PC-3 (cell line): Measurements from ENCODE around the gene CAMTA1. TPM values are rescaled to one million over a fixed set of nuclear protein-coding genes. Genes with fewer than 3 reads are reported as not detected.

Experiments
- ATAC-seq: fragments of 200-7000 bp; cut with Tn5 transposase; 2 replicates; pipeline ENCODE4 v1.9.1; 2020; ENCODE audit warnings: mild to moderate bottlenecking, moderate library complexity
- BruUV-seq: library from RNA; stranded (reverse); fragments of 400-500 nt; replicated peaks from 2 replicates; lab custom pipeline; 2021; lab: Mats Ljungman, UMichigan
- CTCF ChIA-PET: fragments of 300-600 bp; sonication (Branson Sonifier 250); formaldehyde crosslinking; loops from one replicate; lab custom pipeline; 2022; ENCODE audit warnings: antibody characterized with exemption; lab: Charles Lee
- POLR2A ChIA-PET: fragments of 300-600 bp; sonication (Branson Sonifier 250); formaldehyde crosslinking; loops from one replicate; lab custom pipeline; 2022; ENCODE audit warnings: antibody characterized with exemption; ENCODE audit not compliant: unreplicated experiment; lab: Charles Lee
- DNase-seq: peaks from one replicate; pipeline ENCODE4 v3.0.0-alpha.2; 2015
- H2AFZ ChIP-seq: fragments of 300-600 bp; sonication (generic); 2 replicates; pipeline ENCODE4 v1.6.0; 2016; ENCODE audit warnings: antibody characterized with exemption, low read length
- H3F3A ChIP-seq: fragments of 300-600 bp; sonication (generic); one replicate; pipeline ENCODE4 v1.6.0; 2017; ENCODE audit warnings: antibody characterized with exemption, low read length, control low read depth, mild to moderate bottlenecking; ENCODE audit not compliant: unreplicated experiment
- H3K27ac ChIP-seq: fragments of 300-600 bp; sonication (generic); 2 replicates; pipeline ENCODE4 v1.5.1; 2016; ENCODE audit warnings: mild to moderate bottlenecking, low read length
- H3K27me3 ChIP-seq: fragments of 300-600 bp; sonication (generic); 2 replicates; pipeline ENCODE4 v1.6.1; 2016; ENCODE audit warnings: low read length, mixed read lengths
- H3K36me3 ChIP-seq: fragments of 300-600 bp; sonication (generic); 2 replicates; pipeline ENCODE4 v1.6.1; 2016; ENCODE audit warnings: low read depth, mixed run types, low read length, mixed read lengths
- H3K4me1 ChIP-seq: fragments of 300-600 bp; sonication (generic); 2 replicates; pipeline ENCODE4 v1.5.1; 2016; ENCODE audit warnings: low read length; ENCODE audit not compliant: insufficient read depth
- H3K4me2 ChIP-seq: fragments of 300-600 bp; sonication (generic); 2 replicates; pipeline ENCODE4 v1.6.0; 2016; ENCODE audit warnings: low read length
- H3K4me3 ChIP-seq: fragments of 300-600 bp; sonication (generic); 2 replicates; pipeline ENCODE4 v1.5.1; 2016; ENCODE audit warnings: mild to moderate bottlenecking, low read length, mixed read lengths
- H3K79me2 ChIP-seq: fragments of 300-600 bp; sonication (generic); 2 replicates; pipeline ENCODE4 v1.6.1; 2017; ENCODE audit warnings: low read length, mixed read lengths
- H3K9ac ChIP-seq: fragments of 300-600 bp; sonication (generic); 2 replicates; pipeline ENCODE4 v1.6.0; 2016; ENCODE audit warnings: mild to moderate bottlenecking, low read length
- H3K9me2 ChIP-seq: fragments of 300-600 bp; sonication (generic); replicated peaks from 2 replicates; pipeline ENCODE4 v1.6.1; 2016; ENCODE audit warnings: mixed run types, low read length, mixed read lengths
- H3K9me3 ChIP-seq: fragments of 300-600 bp; sonication (generic); 2 replicates; pipeline ENCODE4 v1.6.1; 2016; ENCODE audit warnings: low read length, mixed read lengths
- H4K20me1 ChIP-seq: fragments of 300-600 bp; sonication (generic); 2 replicates; pipeline ENCODE4 v1.6.1; 2016; ENCODE audit warnings: low read length, mixed read lengths
- EZH2 ChIP-seq: fragments of 300-600 bp; sonication (generic); IDR thresholded peaks from one replicate; pipeline ENCODE4 v1.6.1; 2017; ENCODE audit warnings: antibody characterized with exemption, mild to moderate bottlenecking, low read length; ENCODE audit not compliant: unreplicated experiment
- EZH2phosphoT487 ChIP-seq: fragments of 300-600 bp; sonication (generic); IDR thresholded peaks from 2 replicates; pipeline ENCODE4 v1.6.1; 2018; ENCODE audit warnings: mild to moderate bottlenecking, antibody characterized with exemption, low read length, borderline replicate concordance
- intact Hi-C: fragments of 100-400 bp; cut with micrococcal nuclease; formaldehyde crosslinking; loops from 2 replicates; pipeline ENCODE4 v1.9.0; 2023
- total RNA-seq: library from RNA; depleted of rRNA; stranded (reverse); fragments of >200 nt; gene quantifications from 2 replicates; pipeline ENCODE4 v1.2.3, GENCODE V29; 2014
- TF ChIP-seq, protein P1 (sequence below): fragments of 300-600 bp; sonication (generic); conservative IDR thresholded peaks from 2 replicates; pipeline ENCODE4 v1.5.1; 2017; ENCODE audit warnings: antibody characterized with exemption, low read depth, mild to moderate bottlenecking, low read length

CAMTA1 gene
- total RNA-seq, 1 experiment from 2014 or later = 40.8 TPM

DNA sequence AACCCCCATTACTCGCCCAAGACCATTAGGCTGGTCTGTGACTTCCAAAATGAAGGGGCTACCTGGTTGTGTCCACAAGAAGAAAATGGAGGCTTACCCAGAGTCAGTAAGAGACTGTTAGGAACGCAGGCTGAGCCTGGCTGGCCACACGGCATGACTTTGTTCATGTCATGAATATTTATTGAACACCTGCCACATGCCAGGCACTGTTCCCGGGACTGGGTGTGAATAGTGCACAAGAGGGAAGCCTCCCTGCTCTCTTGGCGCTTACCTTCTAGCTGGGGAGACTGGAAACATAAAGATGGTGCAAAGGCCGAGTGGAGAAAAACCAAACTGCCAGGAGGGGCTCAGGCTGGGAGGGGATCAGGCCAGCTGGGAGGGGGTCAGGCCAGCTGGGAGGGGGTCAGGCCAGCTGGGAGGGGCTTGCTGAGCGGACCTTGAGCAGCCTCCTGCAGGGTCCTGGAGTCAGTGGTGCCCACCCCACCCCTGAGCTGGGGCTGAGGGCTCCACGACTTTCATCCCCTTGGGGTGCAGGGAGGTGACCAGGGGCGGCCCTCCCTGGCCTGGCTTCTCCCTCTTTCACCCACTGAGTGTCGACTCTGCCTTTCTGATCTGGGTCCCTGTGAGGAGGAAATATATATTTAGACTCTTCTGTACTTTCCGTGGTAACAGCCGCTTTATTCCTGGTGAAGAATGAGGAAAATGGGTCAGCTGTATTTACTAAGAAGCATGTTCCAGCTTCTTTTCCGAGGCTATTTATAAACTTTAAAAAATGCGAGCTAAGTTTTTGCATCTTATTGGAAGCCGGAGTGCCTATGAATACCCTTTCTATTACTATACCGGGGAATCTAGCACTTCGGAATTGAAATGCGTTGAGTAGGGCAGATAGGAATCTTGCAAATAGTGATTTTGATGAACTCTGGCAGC is 139.0 kb downstream of the CAMTA1 start:
- no TSS peak for BruUV-seq
- Histone ChIP-seq H3K27me3 (peaks cover 30% of the 10 kb centered on the region; the same call in 1 of the 2 replicates), H3K4me3 (no peak overlapping the region), H3K27ac (no peak overlapping the region), H3K36me3 (no peaks in the 10 kb centered on the region), H3K9me2 (no peaks in the 10 kb centered on the region), H3F3A (no peaks in the 10 kb centered on the region), H2AFZ (no peak overlapping the region), H3K9ac (no peak overlapping the region), H3K79me2 (no peaks in the 10 kb centered on the region), H3K9me3 (no peaks in the 10 kb centered on the region), H4K20me1 (no peaks in the 10 kb centered on the region), H3K4me2 (no peak overlapping the region), H3K4me1 (no peaks in the 10 kb centered on the region)
- TF ChIP-seq, protein P1, sequence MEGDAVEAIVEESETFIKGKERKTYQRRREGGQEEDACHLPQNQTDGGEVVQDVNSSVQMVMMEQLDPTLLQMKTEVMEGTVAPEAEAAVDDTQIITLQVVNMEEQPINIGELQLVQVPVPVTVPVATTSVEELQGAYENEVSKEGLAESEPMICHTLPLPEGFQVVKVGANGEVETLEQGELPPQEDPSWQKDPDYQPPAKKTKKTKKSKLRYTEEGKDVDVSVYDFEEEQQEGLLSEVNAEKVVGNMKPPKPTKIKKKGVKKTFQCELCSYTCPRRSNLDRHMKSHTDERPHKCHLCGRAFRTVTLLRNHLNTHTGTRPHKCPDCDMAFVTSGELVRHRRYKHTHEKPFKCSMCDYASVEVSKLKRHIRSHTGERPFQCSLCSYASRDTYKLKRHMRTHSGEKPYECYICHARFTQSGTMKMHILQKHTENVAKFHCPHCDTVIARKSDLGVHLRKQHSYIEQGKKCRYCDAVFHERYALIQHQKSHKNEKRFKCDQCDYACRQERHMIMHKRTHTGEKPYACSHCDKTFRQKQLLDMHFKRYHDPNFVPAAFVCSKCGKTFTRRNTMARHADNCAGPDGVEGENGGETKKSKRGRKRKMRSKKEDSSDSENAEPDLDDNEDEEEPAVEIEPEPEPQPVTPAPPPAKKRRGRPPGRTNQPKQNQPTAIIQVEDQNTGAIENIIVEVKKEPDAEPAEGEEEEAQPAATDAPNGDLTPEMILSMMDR = no peak
- TF ChIP-seq EZH2 (no peak), EZH2phosphoT487 (no peak)
- ATAC-seq (no peak), DNase-seq (no peak)
- CTCF ChIA-PET = no interaction called here
- POLR2A ChIA-PET = no interaction called here
- intact Hi-C loops = no loop called here

DNA sequence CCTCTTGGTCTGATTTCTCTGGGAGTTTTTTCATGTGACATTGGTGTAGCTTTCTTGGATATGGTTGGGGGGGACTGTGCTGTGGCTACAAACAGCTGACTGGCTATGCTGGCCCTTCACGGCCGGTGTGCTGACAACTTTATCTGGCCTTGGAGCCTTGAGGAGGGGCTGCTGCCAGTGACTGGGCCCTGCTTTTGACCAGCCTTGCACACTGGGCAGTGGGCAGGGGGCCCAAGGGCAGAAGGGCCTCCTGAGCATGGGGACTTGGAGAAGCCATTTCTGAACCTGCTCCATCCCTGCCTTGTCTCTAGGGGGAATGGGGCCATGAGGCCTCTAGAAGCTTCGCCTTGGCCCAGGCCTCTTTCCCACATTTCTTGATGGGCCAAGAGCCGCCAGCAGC is 139.6 kb downstream of the CAMTA1 start:
- H3F3A ChIP-seq = no peaks in the 10 kb centered on the region
- intact Hi-C loops = no loop called here
- H3K36me3 ChIP-seq = no peaks in the 10 kb centered on the region
- H3K27me3 ChIP-seq = peaks cover 31% of the 10 kb centered on the region; the same call in 1 of the 2 replicates
- ChIA-PET POLR2A (no interaction called here), CTCF (no interaction called here)
- no TSS peak for BruUV-seq
- H3K79me2 ChIP-seq = no peaks in the 10 kb centered on the region
- no peak overlapping the region for H3K9ac ChIP-seq
- no peak overlapping the region for H3K27ac ChIP-seq
- H2AFZ ChIP-seq = no peak overlapping the region
- H3K4me2 ChIP-seq = no peak overlapping the region
- no peak for TF ChIP-seq EZH2phosphoT487
- TF ChIP-seq, protein P1 = no peak
- no peak for TF ChIP-seq EZH2
- H4K20me1 ChIP-seq = no peaks in the 10 kb centered on the region
- no peak overlapping the region for H3K4me3 ChIP-seq
- no peaks in the 10 kb centered on the region for H3K9me3 ChIP-seq
- no peaks in the 10 kb centered on the region for H3K9me2 ChIP-seq
- no peak for DNase-seq
- no peaks in the 10 kb centered on the region for H3K4me1 ChIP-seq
- no peak for ATAC-seq

- Histone ChIP-seq H3K27ac (no peak overlapping the region), H3K27me3 (peaks cover 44% of the 10 kb centered on the region; the same call in 1 of the 2 replicates), H3K36me3 (no peaks in the 10 kb centered on the region), H2AFZ (no peak overlapping the region), H3K4me3 (no peak overlapping the region), H4K20me1 (no peaks in the 10 kb centered on the region), H3K9me3 (no peaks in the 10 kb centered on the region), H3K4me1 (no peaks in the 10 kb centered on the region), H3K4me2 (no peak overlapping the region), H3K9me2 (no peaks in the 10 kb centered on the region), H3K9ac (no peak overlapping the region), H3K79me2 (no peaks in the 10 kb centered on the region), H3F3A (no peaks in the 10 kb centered on the region)
- ATAC-seq = no peak
- no peak for DNase-seq
- ChIA-PET POLR2A (no interaction called here), CTCF (no interaction called here)
- intact Hi-C loops = no loop called here
- BruUV-seq = no TSS peak
- TF ChIP-seq EZH2phosphoT487 (no peak), EZH2 (no peak)
- TF ChIP-seq, protein P1 = no peak
Observed at GRCh38 chr1:6927626-6928025, 142.4 kb downstream of the CAMTA1 start.
